ENCODE results near the gene MYEOV. TPM values are rescaled to one million over a fixed set of nuclear protein-coding genes. Genes with fewer than 3 reads are reported as not detected.

Gene MYEOV
- total and polyA plus RNA-seq, 5 donors from 2014 or later, result 1.0 TPM; not detected in 4

DNA sequence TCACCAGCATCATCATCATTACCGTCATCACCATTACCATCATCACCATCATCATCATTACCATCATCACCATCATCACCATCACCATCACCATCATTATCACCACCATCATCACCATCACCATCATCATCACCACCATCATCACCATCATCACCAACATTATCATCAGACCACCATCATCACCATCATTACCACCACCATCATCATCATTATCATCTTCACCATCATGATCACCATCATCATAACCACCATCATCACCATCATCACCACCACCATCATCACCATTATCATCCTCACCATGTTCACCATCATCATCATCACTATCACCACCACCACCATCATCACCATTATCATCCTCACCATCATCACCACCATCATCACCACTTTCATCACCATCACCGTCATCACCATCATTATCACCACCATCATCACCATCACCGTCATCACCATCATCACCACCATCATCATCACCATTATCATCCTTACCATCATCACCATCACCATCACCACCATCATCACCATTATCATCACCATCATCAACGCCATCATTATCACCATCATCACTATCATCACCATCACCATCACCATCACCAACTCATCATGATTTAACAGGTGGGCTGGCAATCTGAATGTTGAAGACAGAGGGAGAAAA is 2.4 kb upstream of the MYEOV start:
- Mint-ChIP-seq H3K27ac (no peak overlapping the region), H3K27me3 (peaks cover 4% of the 10 kb centered on the region), H3K36me3 (no peaks in the 10 kb centered on the region), H3K9me3 (peaks cover 0 to 2% (median 0%) of the 10 kb centered on the region in 7 donors), H3K4me1 (peaks cover 0 to 24% (median 8%) of the 10 kb centered on the region in 4 donors), H3K4me3 (no peak overlapping the region)
- Histone ChIP-seq H3K9me3 (ENCODE audit: control insufficient read depth in 2 of 2, low read length in 2 of 2) (no peaks in the 10 kb centered on the region), H3K4me3 (ENCODE audit: low read depth, low read length) (no peak overlapping the region), H3K27me3 (ENCODE audit: control insufficient read depth, insufficient read depth, low read length) (no peaks in the 10 kb centered on the region), H3K4me1 (ENCODE audit: control insufficient read depth, insufficient read depth, low read length, poor library complexity, severe bottlenecking) (peaks cover 17% of the 10 kb centered on the region), H3K36me3 (ENCODE audit: control insufficient read depth, insufficient read depth, low read length) (no peaks in the 10 kb centered on the region), H3K27ac (ENCODE audit: insufficient read depth, low read length, poor library complexity, severe bottlenecking) (no peak overlapping the region)
- ATAC-seq (ENCODE audit: low read depth in 2 of 2) (no peak), DNase-seq (no peak)

DNA sequence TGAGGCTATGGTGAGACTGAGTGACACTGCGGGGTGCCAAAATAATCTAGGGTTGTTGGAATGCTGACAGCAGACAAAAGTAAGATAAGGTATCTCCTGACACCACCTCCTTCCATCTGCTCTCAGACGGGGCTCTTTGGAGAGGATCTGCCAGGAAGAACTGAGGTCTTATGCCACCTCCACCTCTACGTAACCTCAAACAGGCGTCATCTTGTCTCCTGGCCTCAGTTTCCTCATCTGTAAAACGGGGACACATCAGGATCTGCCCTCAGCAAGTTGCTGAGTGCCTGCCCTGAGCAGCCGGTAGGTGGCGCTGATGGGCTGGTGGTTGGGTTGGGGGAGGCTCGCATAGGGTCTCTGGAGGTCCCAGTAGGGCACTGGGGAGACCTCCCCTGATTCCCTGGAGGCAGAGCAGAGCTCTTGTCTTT is 1.7 kb upstream of the MYEOV start:
- H3K4me1 ChIP-seq (ENCODE audit: control insufficient read depth, insufficient read depth, low read length, poor library complexity, severe bottlenecking), result peaks cover 24% of the 10 kb centered on the region
- no peaks in the 10 kb centered on the region for H3K36me3 ChIP-seq (ENCODE audit: control insufficient read depth, insufficient read depth, low read length)
- Mint-ChIP-seq H3K27me3 (peaks cover 4% of the 10 kb centered on the region), H3K27ac (no peak overlapping the region), H3K9me3 (peaks cover 0 to 2% (median 0%) of the 10 kb centered on the region in 7 donors), H3K4me1 (peaks cover 0 to 31% (median 14%) of the 10 kb centered on the region in 4 donors), H3K36me3 (no peaks in the 10 kb centered on the region), H3K4me3 (no peak overlapping the region)
- peak; percentile 12 to 31 (median 26) for DNase-seq
- no peak for ATAC-seq (ENCODE audit: low read depth in 2 of 2)
- H3K4me3 ChIP-seq (ENCODE audit: low read depth, low read length), result no peak overlapping the region
- no peak overlapping the region for H3K27ac ChIP-seq (ENCODE audit: insufficient read depth, low read length, poor library complexity, severe bottlenecking)
- H3K9me3 ChIP-seq (ENCODE audit: control insufficient read depth in 2 of 2, low read length in 2 of 2), result no peaks in the 10 kb centered on the region
- no peaks in the 10 kb centered on the region for H3K27me3 ChIP-seq (ENCODE audit: control insufficient read depth, insufficient read depth, low read length)

DNA sequence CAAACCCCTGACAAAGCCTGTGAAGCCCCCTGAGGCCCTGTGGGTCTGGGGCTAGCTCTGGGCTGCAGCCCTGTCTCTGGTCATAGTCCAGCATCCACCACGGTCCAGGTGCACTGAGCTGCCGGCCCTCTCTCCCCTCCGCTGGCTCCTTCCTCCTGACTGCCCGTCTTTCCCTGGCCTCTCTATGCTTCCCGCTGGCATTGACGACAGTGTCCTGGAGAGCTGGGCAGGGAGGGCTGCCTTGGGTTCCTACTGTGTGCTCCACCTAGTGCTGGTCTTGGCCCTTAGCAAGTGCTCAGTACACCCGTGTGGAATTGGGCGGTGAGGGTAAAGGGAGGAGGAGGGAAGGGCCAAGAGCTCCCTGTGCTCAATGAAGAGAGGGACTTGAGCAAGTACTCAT is 868 bp upstream of the MYEOV start:
- Mint-ChIP-seq H3K27me3 (peaks cover 4% of the 10 kb centered on the region), H3K4me1 (peaks cover 0 to 40% (median 20%) of the 10 kb centered on the region in 4 donors), H3K36me3 (no peaks in the 10 kb centered on the region), H3K27ac (peak overlapping the region in 1 of 3 donors; percentile 69), H3K9me3 (peaks cover 0 to 2% (median 0%) of the 10 kb centered on the region in 7 donors), H3K4me3 (no peak overlapping the region)
- DNase-seq (no peak), ATAC-seq (ENCODE audit: low read depth in 2 of 2) (no peak)
- H3K4me1 ChIP-seq (ENCODE audit: control insufficient read depth, insufficient read depth, low read length, poor library complexity, severe bottlenecking), result peaks cover 32% of the 10 kb centered on the region
- no peak overlapping the region for H3K27ac ChIP-seq (ENCODE audit: insufficient read depth, low read length, poor library complexity, severe bottlenecking)
- H3K4me3 ChIP-seq (ENCODE audit: low read depth, low read length), result no peak overlapping the region
- no peaks in the 10 kb centered on the region for H3K9me3 ChIP-seq (ENCODE audit: control insufficient read depth in 2 of 2, low read length in 2 of 2)
- no peaks in the 10 kb centered on the region for H3K36me3 ChIP-seq (ENCODE audit: control insufficient read depth, insufficient read depth, low read length)
- no peaks in the 10 kb centered on the region for H3K27me3 ChIP-seq (ENCODE audit: control insufficient read depth, insufficient read depth, low read length)

DNA sequence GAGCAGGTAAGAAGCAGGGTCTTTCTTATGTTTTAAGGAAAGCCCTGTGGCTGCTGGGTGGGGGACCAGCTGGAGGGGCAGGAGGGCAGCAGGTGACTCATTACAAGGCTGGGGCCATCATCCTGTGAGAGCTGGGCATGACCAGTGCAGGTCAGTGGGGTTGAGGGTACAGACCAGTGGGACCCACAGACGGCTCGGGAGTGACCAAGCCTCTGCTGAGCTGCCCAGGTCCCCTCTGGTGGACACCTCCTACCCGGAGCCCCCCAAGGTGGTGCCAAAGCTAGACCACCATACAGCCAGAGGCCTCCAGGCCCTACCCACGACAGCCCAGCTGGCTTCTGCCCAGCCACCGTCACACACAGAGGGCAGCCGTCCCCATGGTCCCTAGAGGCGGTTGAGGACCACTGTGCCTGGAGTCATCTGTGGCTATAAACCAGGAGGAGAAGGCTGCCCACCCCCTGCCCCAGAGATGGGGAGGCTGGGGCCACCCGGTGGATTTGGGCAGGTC is 670 bp downstream of the MYEOV start:
- H3K27me3 Mint-ChIP-seq, result peaks cover 4% of the 10 kb centered on the region
- no peaks in the 10 kb centered on the region for H3K36me3 ChIP-seq (ENCODE audit: control insufficient read depth, insufficient read depth, low read length)
- no peak overlapping the region for H3K4me3 Mint-ChIP-seq
- DNase-seq, result no peak
- H3K9me3 Mint-ChIP-seq, result peaks cover 0 to 2% (median 0%) of the 10 kb centered on the region in 7 donors
- H3K27ac Mint-ChIP-seq, result no peak overlapping the region
- no peaks in the 10 kb centered on the region for H3K9me3 ChIP-seq (ENCODE audit: control insufficient read depth in 2 of 2, low read length in 2 of 2)
- H3K36me3 Mint-ChIP-seq, result no peaks in the 10 kb centered on the region
- H3K27ac ChIP-seq (ENCODE audit: insufficient read depth, low read length, poor library complexity, severe bottlenecking), result no peak overlapping the region
- no peak for ATAC-seq (ENCODE audit: low read depth in 2 of 2)
- no peak overlapping the region for H3K4me3 ChIP-seq (ENCODE audit: low read depth, low read length)
- peaks cover 0 to 50% (median 21%) of the 10 kb centered on the region in 4 donors for H3K4me1 Mint-ChIP-seq
- no peaks in the 10 kb centered on the region for H3K27me3 ChIP-seq (ENCODE audit: control insufficient read depth, insufficient read depth, low read length)
- H3K4me1 ChIP-seq (ENCODE audit: control insufficient read depth, insufficient read depth, low read length, poor library complexity, severe bottlenecking), result peaks cover 41% of the 10 kb centered on the region

DNA sequence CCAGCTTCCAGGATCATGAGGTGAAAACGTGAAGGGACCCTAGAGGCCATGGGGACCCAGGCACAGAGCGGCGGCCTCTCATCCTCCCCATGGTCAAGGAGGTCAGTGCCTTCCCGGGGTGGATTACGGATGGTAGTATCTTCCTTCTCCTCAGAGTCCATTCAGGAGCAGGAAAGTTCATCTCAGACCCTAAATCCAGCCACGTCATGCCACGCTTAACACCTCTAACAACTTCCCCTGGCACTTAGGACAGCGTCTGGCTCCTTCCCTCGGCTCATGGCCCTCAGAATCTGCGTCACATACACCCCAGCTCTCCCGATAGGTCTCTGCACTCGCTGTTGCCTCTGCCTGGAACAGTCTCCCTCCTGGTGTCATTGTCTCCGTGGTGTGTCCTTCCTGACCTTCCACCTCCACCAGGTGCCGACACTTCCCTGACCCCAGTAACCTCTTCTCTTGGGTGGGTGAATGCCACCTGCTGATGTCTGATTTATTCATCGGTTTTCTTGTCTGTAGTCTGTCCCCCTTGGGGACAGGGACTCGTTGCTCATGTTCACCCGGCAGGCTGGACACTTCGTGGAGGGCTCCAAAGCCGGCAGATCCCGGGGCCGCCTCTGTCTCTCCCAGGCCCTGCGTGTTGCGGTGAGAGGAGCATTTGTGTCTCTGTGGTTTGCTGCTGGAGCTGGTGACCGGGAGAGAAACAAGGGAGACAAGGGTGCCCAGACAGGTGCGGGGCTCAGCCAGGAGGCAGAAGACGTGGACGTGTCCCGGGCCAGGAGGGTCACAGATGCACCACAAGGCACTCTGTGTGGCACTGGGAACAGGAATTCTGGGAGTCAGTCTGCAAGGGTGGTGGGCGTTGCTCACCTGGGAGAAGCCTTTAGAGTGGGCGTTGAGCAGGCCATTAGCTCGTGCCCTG is 1.4 kb downstream of the MYEOV start:
- H3K27ac Mint-ChIP-seq, result peak overlapping the region in 1 of 3 donors; percentile 49
- peak overlapping the region in 2 of 4 donors; percentile 16 to 55 for H3K4me3 Mint-ChIP-seq
- H3K4me1 ChIP-seq (ENCODE audit: control insufficient read depth, insufficient read depth, low read length, poor library complexity, severe bottlenecking), result peaks cover 41% of the 10 kb centered on the region

DNA sequence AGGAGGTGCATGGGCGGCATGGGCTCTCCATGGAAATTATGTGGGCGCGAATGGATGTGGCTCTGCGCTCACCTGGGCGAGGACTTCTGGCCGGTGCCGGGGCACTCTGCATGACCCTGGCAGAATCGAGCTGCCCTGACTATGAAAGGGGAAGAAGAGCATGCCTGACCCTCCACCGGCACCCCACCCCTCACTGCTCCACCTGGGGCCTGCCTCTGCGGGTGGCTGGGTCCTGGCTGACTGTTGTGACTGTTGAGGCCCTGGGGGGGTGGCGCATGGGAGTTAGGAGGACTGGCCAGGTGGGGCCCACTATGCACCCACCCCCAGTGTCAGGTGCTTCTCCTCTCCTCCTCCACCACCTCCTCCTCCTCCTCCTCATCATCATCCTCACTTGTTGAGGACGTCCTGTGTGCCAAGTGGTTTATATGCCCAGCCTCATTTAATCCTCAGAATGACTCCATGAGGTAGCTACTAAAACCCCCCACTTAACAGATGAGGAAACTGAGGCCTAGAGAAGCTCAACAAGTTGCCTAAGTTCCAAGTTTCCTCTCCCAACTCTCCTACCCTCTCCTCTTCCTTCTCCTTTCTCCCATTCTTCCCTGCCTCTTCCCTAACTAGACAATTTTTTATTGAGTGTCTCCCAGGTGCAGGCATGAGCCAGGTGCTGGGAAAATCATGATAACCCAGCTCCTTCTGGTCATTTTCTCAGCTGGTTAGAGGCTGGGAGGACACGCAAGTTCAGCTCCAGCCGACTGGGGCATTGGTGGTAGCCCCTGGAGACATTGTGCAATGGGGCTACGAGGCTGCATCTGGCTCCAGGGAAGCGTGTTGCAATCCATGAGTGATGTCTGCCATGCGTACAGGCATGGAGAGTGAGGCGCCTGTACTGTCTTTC is 2.3 kb downstream of the MYEOV start:
- Histone ChIP-seq H3K9me3 (ENCODE audit: control insufficient read depth in 2 of 2, low read length in 2 of 2) (no peaks in the 10 kb centered on the region), H3K4me1 (ENCODE audit: control insufficient read depth, insufficient read depth, low read length, poor library complexity, severe bottlenecking) (peaks cover 41% of the 10 kb centered on the region), H3K36me3 (ENCODE audit: control insufficient read depth, insufficient read depth, low read length) (no peaks in the 10 kb centered on the region), H3K4me3 (ENCODE audit: low read depth, low read length) (peak overlapping the region; percentile 50), H3K27ac (ENCODE audit: insufficient read depth, low read length, poor library complexity, severe bottlenecking) (peak overlapping the region; percentile 8), H3K27me3 (ENCODE audit: control insufficient read depth, insufficient read depth, low read length) (no peaks in the 10 kb centered on the region)
- Mint-ChIP-seq H3K27me3 (no peaks in the 10 kb centered on the region), H3K4me3 (peak overlapping the region; percentile 46 to 91 (median 82)), H3K36me3 (no peaks in the 10 kb centered on the region), H3K27ac (peak overlapping the region in 1 of 3 donors; percentile 49), H3K9me3 (peaks cover 0 to 2% (median 0%) of the 10 kb centered on the region in 7 donors), H3K4me1 (peaks cover 4 to 63% (median 21%) of the 10 kb centered on the region in 4 donors)
- no peak for ATAC-seq (ENCODE audit: low read depth in 2 of 2)
- no peak for DNase-seq

More for the DNA sequence above, 1.4 kb downstream of the MYEOV start:
- no peaks in the 10 kb centered on the region for H3K27me3 ChIP-seq (ENCODE audit: control insufficient read depth, insufficient read depth, low read length)
- H3K36me3 ChIP-seq (ENCODE audit: control insufficient read depth, insufficient read depth, low read length), result no peaks in the 10 kb centered on the region
- no peak for ATAC-seq (ENCODE audit: low read depth in 2 of 2)
- H3K9me3 Mint-ChIP-seq, result peaks cover 0 to 2% (median 0%) of the 10 kb centered on the region in 7 donors
- no peak overlapping the region for H3K4me3 ChIP-seq (ENCODE audit: low read depth, low read length)
- H3K4me1 Mint-ChIP-seq, result peaks cover 0 to 54% (median 21%) of the 10 kb centered on the region in 4 donors
- H3K9me3 ChIP-seq (ENCODE audit: control insufficient read depth in 2 of 2, low read length in 2 of 2), result no peaks in the 10 kb centered on the region
- peaks cover 4% of the 10 kb centered on the region for H3K27me3 Mint-ChIP-seq
- DNase-seq, result no peak
- H3K27ac ChIP-seq (ENCODE audit: insufficient read depth, low read length, poor library complexity, severe bottlenecking), result no peak overlapping the region
- no peaks in the 10 kb centered on the region for H3K36me3 Mint-ChIP-seq

Measured in CD4-positive, CD25-positive, alpha-beta regulatory T cell (primary cell).